ENCODE results near the gene DRAXIN. TPM values are rescaled to one million over a fixed set of nuclear protein-coding genes. Genes with fewer than 3 reads are reported as not detected.

Gene DRAXIN
- total RNA-seq, 1 donor from 2014 or later, result 0.05 TPM

GRCh38 chr1:11735531-11735853 is 44.0 kb downstream of the DRAXIN start:
- no peak for TF ChIP-seq CTCF (IDR thresholded peaks at IDR 0.05; ENCODE audit: borderline replicate concordance)
- H3K27ac ChIP-seq (replicated peaks), result peak overlapping the region; percentile 88
- no peaks in the 10 kb centered on the region for H3K9me3 ChIP-seq (replicated peaks)
- H3K36me3 ChIP-seq, result no peaks in the 10 kb centered on the region
- no peak for DNase-seq
- intact Hi-C loops (cut with micrococcal nuclease), result no loop called here
- peaks cover 59% of the 10 kb centered on the region for H3K4me1 ChIP-seq
- H3K27me3 ChIP-seq (ENCODE audit: low read depth), result no peaks in the 10 kb centered on the region
- H3K4me3 ChIP-seq, result peak overlapping the region; percentile 81

GRCh38 chr1:11735854-11736745 is 44.6 kb downstream of the DRAXIN start, which contains the start of gene AGTRAP:
AGTRAP (plus strand) TSS chr1:11736136; CDS start chr1:11736209, 73 bp downstream.
- Histone ChIP-seq H3K27me3 (ENCODE audit: low read depth) (no peaks in the 10 kb centered on the region), H3K4me3 (peak within 1 kb of the TSS; percentile 81), H3K27ac (replicated peaks) (peak within 1 kb of the TSS; percentile 88), H3K9me3 (replicated peaks) (no peaks in the 10 kb centered on the region), H3K36me3 (no peaks in the 10 kb centered on the region), H3K4me1 (peaks cover 56% of the 10 kb centered on the region)
- peak; percentile 21 for TF ChIP-seq CTCF (IDR thresholded peaks at IDR 0.05; ENCODE audit: borderline replicate concordance)
- intact Hi-C loops (cut with micrococcal nuclease), result no loop called here
- peak; percentile 98 for DNase-seq

GRCh38 chr1:11736746-11737639 is 45.5 kb downstream of the DRAXIN start:
- no peak for TF ChIP-seq CTCF (IDR thresholded peaks at IDR 0.05; ENCODE audit: borderline replicate concordance)
- no peaks in the 10 kb centered on the region for H3K9me3 ChIP-seq (replicated peaks)
- intact Hi-C loops (cut with micrococcal nuclease), result no loop called here
- no peaks in the 10 kb centered on the region for H3K36me3 ChIP-seq
- peaks cover 47% of the 10 kb centered on the region for H3K4me1 ChIP-seq
- peak; percentile 65 for DNase-seq
- peak overlapping the region; percentile 81 for H3K4me3 ChIP-seq
- H3K27me3 ChIP-seq (ENCODE audit: low read depth), result no peaks in the 10 kb centered on the region
- H3K27ac ChIP-seq (replicated peaks), result peak overlapping the region; percentile 88

GRCh38 chr1:11738096-11738495 is 46.6 kb downstream of the DRAXIN start:
- peaks cover 42% of the 10 kb centered on the region for H3K4me1 ChIP-seq
- no peaks in the 10 kb centered on the region for H3K27me3 ChIP-seq (ENCODE audit: low read depth)
- H3K36me3 ChIP-seq, result no peaks in the 10 kb centered on the region
- H3K4me3 ChIP-seq, result no peak overlapping the region
- no peak for TF ChIP-seq CTCF (IDR thresholded peaks at IDR 0.05; ENCODE audit: borderline replicate concordance)
- no peak for DNase-seq
- no peaks in the 10 kb centered on the region for H3K9me3 ChIP-seq (replicated peaks)
- intact Hi-C loops (cut with micrococcal nuclease), result no loop called here
- H3K27ac ChIP-seq (replicated peaks), result no peak overlapping the region

- Histone ChIP-seq H3K4me1 (peaks cover 42% of the 10 kb centered on the region), H3K36me3 (no peaks in the 10 kb centered on the region), H3K4me3 (no peak overlapping the region), H3K27ac (replicated peaks) (no peak overlapping the region), H3K9me3 (replicated peaks) (no peaks in the 10 kb centered on the region), H3K27me3 (ENCODE audit: low read depth) (no peaks in the 10 kb centered on the region)
- intact Hi-C loops (cut with micrococcal nuclease), result no loop called here
- DNase-seq, result no peak
- no peak for TF ChIP-seq CTCF (IDR thresholded peaks at IDR 0.05; ENCODE audit: borderline replicate concordance)
Observed at GRCh38 chr1:11738783-11739182, 47.3 kb downstream of the DRAXIN start.
